GM12891 (cell line): ENCODE data around the gene LTBP1.

Experiments
- POLR2A ChIP-seq: IDR thresholded peaks from 2 replicates; pipeline ENCODE4 v1.6.1; 2011; ENCODE audit warnings: low read depth, low read length, control low read depth
- POLR2AphosphoS5 ChIP-seq: IDR thresholded peaks from 2 replicates; pipeline ENCODE4 v1.6.1; 2011; ENCODE audit warnings: low read depth, low read length, control low read depth
- TAF1 ChIP-seq: IDR thresholded peaks from 2 replicates; pipeline ENCODE4 v1.6.1; 2011; ENCODE audit warnings: low read depth, low read length, control low read depth

DNA sequence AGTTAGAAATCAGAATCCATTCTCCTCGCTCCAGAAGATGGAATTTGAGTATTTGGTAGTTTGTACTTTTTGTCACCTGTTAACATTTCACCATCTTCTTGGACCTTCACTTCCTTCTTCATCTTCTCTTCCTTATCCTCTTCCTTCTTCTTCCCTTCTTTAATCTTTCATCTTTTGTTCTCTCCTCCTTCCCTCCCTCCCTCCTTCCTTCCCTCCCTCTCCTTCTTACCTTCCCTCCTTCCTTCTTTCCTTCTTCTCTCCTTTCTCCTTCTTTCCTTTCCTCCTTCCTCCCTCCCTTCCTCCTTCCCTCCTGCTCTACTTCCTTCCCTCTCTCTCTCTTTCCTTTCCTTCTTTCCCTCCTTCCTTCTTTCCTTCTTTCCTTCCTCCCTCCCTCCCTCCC, 31.1 kb upstream of the LTBP1 start:
- TF ChIP-seq POLR2A = no peak
- no peak for TF ChIP-seq TAF1
- TF ChIP-seq POLR2AphosphoS5 = no peak
